ENCODE measurements around the gene SZT2. TPM values are rescaled to one million over a fixed set of nuclear protein-coding genes. Genes with fewer than 3 reads are reported as not detected.
A peak's percentile ranks its signal among the peaks of the same experiment; 100 is the strongest.
"Not testable (repeated sequence)": the region's sequence is repeated elsewhere in the genome, so short reads cannot be mapped to it uniquely, and the experiment has no call there.

Gene SZT2
- total RNA-seq, 3 donors from 2014 or later: 29.1 to 49.2 (median 44.3) TPM

DNA sequence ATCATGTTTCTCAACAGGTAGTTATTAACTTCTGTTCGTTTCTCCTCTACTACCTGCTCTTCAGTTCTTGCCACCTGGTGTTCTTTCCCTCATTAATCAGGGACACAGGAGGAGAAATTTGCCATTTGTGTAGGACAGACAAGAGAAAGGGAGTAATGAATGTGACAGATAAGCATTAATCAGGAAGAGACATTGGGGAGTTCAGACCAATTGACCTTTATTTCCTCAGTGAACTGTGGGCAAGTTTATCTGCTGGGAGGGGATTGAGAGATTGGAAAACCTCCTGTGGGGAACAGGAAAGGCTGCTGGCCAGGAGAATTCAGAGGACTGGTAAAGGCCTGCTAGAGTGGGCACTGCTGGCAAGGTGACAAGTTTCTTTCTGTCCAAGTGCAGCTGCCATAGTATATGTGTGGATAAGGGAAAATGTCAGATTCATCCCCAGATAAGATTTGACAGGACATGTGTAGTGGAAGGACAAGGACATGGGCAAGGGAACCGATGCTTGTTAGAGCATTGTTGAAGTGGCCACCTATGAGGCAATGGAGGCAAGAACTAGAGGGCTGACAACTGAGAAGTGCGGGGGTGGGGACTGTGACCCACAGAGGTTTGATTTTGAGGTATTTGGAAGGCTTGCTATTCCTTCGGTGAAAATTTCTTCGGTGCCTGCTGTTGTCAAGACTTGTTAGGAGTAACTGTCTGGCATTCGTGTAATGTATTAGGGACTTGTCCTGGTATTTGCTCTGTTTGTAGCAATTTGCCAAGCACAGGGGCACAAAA lies 12.6 kb downstream of the SZT2 start:
- intact Hi-C loops (cut with DNase I; ENCODE audit: low total_unique reads): no loop called here
- H3K27ac ChIP-seq: peak overlapping the region; percentile 16 to 60
- DNase-seq (ENCODE audit: low spot score in 2 of 2): peak in 1 of 2 donors; percentile 54

DNA sequence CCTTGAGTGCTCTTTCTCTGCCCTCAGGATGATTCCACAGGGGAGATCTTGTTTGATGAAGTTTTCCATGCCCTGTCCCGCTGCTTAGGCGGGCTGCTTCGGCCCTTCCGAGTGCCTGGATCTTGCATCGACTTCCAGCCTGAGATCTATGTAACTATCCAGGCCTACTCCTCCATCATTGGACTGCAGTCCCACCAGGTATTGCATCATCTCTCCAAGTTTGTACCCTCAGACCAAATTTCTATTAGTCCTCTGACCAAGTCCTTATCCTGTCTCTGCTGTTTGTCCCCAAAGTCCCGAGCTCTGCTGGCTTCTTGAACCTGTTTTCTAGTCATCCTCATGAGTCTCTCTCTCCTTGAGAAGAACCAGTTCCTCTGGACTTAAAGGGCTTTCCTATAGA lies 14.7 kb downstream of the SZT2 start:
- TF ChIP-seq POLR2A (IDR thresholded peaks at IDR 0.05) (no peak), POLR2AphosphoS5 (IDR thresholded peaks at IDR 0.05) (no peak)
- TF ChIP-seq, protein P1, sequence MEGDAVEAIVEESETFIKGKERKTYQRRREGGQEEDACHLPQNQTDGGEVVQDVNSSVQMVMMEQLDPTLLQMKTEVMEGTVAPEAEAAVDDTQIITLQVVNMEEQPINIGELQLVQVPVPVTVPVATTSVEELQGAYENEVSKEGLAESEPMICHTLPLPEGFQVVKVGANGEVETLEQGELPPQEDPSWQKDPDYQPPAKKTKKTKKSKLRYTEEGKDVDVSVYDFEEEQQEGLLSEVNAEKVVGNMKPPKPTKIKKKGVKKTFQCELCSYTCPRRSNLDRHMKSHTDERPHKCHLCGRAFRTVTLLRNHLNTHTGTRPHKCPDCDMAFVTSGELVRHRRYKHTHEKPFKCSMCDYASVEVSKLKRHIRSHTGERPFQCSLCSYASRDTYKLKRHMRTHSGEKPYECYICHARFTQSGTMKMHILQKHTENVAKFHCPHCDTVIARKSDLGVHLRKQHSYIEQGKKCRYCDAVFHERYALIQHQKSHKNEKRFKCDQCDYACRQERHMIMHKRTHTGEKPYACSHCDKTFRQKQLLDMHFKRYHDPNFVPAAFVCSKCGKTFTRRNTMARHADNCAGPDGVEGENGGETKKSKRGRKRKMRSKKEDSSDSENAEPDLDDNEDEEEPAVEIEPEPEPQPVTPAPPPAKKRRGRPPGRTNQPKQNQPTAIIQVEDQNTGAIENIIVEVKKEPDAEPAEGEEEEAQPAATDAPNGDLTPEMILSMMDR (IDR thresholded peaks at IDR 0.05): no peak
- H3K9me3 ChIP-seq: no peaks in the 10 kb centered on the region
- no peak overlapping the region for H3K4me3 ChIP-seq
- H3K36me3 ChIP-seq: no peaks in the 10 kb centered on the region
- H3K27ac ChIP-seq: no peak overlapping the region
- no peak for DNase-seq (ENCODE audit: low spot score in 2 of 2)
- intact Hi-C loops (cut with DNase I; ENCODE audit: low total_unique reads): no loop called here
- H3K27me3 ChIP-seq: no peaks in the 10 kb centered on the region
- H3K4me1 ChIP-seq: no peaks in the 10 kb centered on the region

More for the DNA sequence above, 12.6 kb downstream of the SZT2 start:
- TF ChIP-seq, protein P1 (IDR thresholded peaks at IDR 0.05): no peak
- TF ChIP-seq POLR2AphosphoS5 (IDR thresholded peaks at IDR 0.05) (no peak), POLR2A (IDR thresholded peaks at IDR 0.05) (no peak)
- H3K36me3 ChIP-seq: no peaks in the 10 kb centered on the region
- H3K9me3 ChIP-seq: no peaks in the 10 kb centered on the region
- no peaks in the 10 kb centered on the region for H3K4me1 ChIP-seq
- no peaks in the 10 kb centered on the region for H3K27me3 ChIP-seq
- no peak overlapping the region for H3K4me3 ChIP-seq

DNA sequence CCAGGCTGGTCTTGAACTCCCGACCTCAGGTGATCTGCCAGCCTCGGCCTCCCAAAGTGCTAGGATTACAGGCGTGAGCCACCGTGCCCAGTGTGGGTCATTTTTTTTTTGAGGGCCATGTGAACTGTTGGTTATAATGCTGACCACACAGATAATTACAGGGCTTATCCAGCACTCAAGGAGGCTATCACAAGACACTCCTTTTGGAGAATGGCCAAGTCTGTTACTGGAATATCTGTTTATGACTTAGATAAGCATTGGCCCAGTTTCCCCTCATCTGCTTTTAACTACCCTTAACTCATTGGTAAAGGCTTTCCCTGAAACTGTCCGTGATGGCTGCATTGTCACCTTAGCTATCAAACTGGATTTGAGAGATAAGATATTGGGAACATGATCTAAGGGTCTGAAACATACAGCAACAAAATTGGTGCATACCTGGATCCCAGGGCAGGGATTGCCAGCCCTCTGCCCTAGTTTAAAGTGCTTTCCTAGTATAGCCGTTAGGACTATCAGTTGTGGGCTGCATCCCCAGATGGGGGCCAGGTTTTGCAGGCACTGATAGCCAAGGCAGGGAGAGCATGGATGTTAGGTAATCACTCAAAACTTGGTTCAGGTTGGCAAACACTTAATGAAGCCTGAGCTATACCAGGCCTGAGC lies 15.6 kb downstream of the SZT2 start:
- DNase-seq (ENCODE audit: low spot score in 2 of 2): no peak
- TF ChIP-seq POLR2AphosphoS5 (IDR thresholded peaks at IDR 0.05) (no peak), POLR2A (IDR thresholded peaks at IDR 0.05) (no peak)
- TF ChIP-seq, protein P1 (IDR thresholded peaks at IDR 0.05): no peak
- intact Hi-C loops (cut with DNase I; ENCODE audit: low total_unique reads): loop anchor here (5.0 kb wide), 1 partner anchor 683 kb away; no protein-coding TSS in a partner anchor
- H3K27ac ChIP-seq: no peak overlapping the region
- no peaks in the 10 kb centered on the region for H3K9me3 ChIP-seq
- H3K4me1 ChIP-seq: no peaks in the 10 kb centered on the region
- H3K27me3 ChIP-seq: no peaks in the 10 kb centered on the region
- no peaks in the 10 kb centered on the region for H3K36me3 ChIP-seq
- H3K4me3 ChIP-seq: no peak overlapping the region

DNA sequence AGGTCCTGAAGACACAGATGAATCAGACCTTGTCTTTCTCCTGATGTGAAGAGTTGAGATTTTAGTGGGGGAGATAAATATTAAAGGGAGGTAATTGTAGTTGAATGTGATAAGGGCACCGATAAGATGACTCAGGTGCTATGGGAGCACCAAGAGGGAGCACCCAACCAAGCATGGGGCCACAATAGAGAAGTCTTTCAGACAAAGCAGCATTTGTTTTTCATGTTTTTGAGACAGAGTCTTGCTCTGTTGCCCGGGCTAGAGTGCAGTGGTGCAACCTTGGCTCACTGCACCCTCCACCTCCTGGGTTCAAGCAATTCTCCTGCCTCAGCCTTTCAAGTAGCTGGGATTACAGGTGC lies 16.2 kb downstream of the SZT2 start:
- intact Hi-C loops (cut with DNase I; ENCODE audit: low total_unique reads): loop anchor here (5.0 kb wide), 1 partner anchor 684 kb away; no protein-coding TSS in a partner anchor
- Histone ChIP-seq H3K27ac (no peak overlapping the region), H3K27me3 (no peaks in the 10 kb centered on the region), H3K36me3 (no peaks in the 10 kb centered on the region), H3K4me1 (no peaks in the 10 kb centered on the region), H3K4me3 (no peak overlapping the region), H3K9me3 (no peaks in the 10 kb centered on the region)
- no peak for DNase-seq (ENCODE audit: low spot score in 2 of 2)
- TF ChIP-seq, protein P1 (IDR thresholded peaks at IDR 0.05): no peak
- TF ChIP-seq POLR2A (IDR thresholded peaks at IDR 0.05) (no peak), POLR2AphosphoS5 (IDR thresholded peaks at IDR 0.05) (no peak)

DNA sequence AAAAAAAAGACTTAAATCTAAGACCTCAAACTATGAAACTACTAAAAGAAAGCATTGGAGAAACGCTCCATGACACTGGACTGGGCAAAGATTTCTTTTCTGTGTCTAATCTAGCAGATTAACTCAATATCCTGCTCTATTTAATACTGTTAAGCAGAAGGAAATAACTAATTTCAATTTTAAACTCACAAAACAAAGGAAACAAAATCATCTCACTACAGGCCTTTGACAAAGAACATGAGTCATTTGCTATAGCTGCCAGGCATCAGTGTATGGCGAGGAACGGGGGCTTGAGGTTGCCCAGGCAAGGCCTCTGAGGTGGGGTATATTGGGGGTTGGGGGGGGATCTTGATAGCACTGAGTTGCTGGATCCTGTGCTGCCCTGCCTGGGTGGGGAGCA lies 20.9 kb downstream of the SZT2 start:
- Histone ChIP-seq H3K4me1 (no peaks in the 10 kb centered on the region), H3K27ac (no peak overlapping the region), H3K36me3 (no peaks in the 10 kb centered on the region), H3K4me3 (no peak overlapping the region), H3K27me3 (no peaks in the 10 kb centered on the region), H3K9me3 (no peaks in the 10 kb centered on the region)
- DNase-seq (ENCODE audit: low spot score in 2 of 2): no peak
- no peak for TF ChIP-seq POLR2A (IDR thresholded peaks at IDR 0.05)
- no peak for TF ChIP-seq POLR2AphosphoS5 (IDR thresholded peaks at IDR 0.05)
- TF ChIP-seq, protein P1 (IDR thresholded peaks at IDR 0.05): no peak
- intact Hi-C loops (cut with DNase I; ENCODE audit: low total_unique reads): no loop called here

DNA sequence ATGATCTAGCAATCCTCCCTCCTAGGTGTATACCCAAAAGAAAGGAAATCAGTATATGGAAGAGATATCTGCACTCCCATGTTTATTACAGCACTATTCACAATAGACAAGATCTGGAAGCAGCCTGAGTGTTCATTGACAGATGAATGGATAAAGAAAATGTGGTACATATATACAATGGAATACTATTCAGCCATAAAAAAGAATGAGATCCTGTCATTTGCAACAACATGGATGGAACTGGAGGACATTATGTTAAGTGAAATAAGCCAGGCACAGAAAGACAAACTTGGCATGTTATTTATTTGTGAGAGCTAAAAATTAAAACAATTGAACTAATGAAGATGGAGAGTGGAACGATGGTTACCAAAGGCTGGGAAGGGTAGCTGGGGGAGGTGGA lies 23.7 kb downstream of the SZT2 start:
- H3K27ac ChIP-seq; H3K4me1 ChIP-seq; intact Hi-C loops (cut with DNase I; ENCODE audit: low total_unique reads); H3K9me3 ChIP-seq; H3K36me3 ChIP-seq; H3K27me3 ChIP-seq; H3K4me3 ChIP-seq; DNase-seq (ENCODE audit: low spot score in 2 of 2): not testable (repeated sequence)

Data from breast epithelium (tissue), 4 donors.